ENCODE data around the gene PRKN.

Gene PRKN

DNA sequence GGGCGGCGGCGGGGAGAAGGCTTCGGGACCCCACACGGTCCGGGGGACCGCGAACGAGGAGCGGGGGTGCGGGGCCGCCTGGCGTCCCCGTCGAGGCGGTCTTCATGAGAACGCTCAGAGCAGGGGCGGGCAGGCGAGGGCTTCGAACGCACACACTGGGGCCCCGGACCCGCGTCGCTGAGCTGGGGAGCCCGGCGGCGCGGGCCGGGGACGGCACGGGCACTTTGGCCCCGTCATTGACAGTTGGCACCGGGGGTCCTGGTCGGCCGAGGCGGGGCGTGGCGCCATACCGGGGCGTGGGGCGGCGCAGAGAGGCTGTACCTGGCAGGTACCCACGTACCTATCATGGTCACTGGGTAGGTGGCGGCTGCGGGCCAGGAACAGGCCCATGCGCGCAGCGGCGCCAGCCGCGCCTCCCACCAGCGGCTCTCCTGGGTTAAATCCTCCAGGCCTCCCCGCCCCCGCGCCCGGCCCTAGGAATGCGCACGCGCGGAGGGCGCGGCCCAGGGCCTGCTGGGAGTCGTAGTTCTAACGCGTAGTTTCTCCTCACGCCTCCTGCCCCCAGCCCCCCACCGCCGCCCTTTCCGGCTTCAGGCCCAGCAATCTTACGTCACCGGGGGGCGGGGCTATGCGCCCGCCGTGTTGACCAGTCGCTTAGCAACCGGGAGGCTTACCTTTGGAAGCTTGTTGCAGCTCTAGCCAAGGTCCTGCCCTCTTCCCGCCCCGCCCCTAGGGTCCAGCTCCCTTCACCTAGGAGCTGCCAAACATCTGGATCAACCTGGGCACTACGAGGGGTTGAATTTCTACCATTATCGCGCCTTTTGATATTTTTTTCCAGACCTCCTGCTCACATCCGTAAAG, at the start of gene PRKN, which contains the start of gene PACRG:
Gene PRKN (minus strand): TSS at position 445 of the 861 bp plus-strand sequence.
Gene PACRG (plus strand): TSS at position 653 of the 861 bp plus-strand sequence.
- DNase-seq (ENCODE audit: extremely low read depth in 1 of 2, low read depth in 1 of 2) = peak; percentile 92 to 97

DNA sequence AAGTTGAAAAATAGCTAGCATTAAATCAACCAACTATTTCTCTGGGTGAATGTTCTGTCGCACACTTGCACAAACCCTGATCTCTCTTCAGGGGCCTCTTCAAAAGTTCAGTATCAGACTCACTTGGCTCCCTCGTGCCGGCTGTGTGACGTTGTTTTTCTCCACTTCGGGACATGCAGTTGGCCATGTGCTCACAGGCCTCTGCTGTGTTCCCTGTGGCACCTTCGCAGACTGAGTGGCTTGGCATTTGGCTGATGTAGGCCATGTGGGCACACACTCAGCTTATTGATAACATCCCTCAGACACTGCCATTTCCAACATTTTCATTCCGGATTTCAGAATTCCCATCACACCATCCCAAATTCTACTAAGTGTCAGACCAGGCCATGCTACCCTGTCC, 49.5 kb upstream of the PRKN start:
- no peak for DNase-seq (ENCODE audit: extremely low read depth in 1 of 2, low read depth in 1 of 2)

DNA sequence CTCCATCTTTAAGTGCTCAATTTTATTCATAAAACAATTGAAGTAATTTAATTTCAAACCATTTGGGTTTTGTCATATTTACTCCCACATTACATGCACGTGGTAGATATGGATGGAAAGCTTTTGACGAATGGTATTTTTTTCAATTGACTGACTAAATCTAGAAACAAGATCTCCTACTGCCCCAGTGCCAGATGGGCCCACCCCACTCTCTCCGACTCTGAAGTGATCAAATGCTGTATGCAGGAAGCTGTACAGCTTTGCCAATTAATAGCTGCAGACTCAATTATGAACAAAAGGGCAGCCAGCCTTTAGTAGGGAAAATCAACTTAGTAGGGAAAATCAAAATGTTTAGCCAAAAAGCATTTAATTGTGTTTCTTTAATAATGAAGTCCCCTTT, 46.4 kb upstream of the PRKN start:
- no peak for DNase-seq (ENCODE audit: extremely low read depth in 1 of 2, low read depth in 1 of 2)

DNA sequence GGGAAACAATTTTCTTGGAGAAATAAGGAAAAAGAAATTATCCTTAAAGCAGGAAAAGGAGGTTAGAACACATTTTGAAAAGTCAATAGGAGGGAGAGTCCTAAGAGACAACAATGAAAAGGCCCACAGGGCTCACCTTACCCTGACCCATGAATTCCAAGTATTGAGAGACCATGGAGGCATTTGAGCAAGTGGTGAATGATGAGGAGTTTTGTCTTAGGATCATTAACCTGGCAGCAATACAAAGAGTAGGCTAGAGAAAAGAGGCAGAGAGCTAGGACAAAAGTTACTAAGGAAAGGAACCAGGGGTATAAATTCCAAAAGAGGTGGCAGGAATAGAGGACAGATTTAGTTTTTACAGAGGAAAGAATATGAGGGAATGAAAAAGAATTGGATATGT, 44.9 kb upstream of the PRKN start:
- no peak for DNase-seq (ENCODE audit: extremely low read depth in 1 of 2, low read depth in 1 of 2)

DNA sequence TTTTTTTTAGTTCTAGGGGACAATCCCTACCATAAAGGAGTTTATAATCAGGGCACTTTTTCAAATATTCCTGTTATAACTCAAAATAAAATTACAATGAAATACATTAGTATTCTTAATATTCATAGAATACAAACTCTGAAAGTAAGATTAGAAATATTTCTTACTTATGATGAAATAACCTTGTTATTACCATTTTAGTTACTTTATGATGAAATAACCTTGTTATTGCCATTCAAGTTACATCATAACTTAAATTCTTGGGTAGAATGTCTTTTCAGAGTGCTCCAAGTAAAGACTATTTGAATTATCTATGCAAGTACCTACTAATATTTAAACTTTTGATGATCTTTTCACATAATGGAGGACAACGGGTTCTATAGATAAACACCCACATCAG, 43.4 kb upstream of the PRKN start:
- no peak for DNase-seq (ENCODE audit: extremely low read depth in 1 of 2, low read depth in 1 of 2)

DNA sequence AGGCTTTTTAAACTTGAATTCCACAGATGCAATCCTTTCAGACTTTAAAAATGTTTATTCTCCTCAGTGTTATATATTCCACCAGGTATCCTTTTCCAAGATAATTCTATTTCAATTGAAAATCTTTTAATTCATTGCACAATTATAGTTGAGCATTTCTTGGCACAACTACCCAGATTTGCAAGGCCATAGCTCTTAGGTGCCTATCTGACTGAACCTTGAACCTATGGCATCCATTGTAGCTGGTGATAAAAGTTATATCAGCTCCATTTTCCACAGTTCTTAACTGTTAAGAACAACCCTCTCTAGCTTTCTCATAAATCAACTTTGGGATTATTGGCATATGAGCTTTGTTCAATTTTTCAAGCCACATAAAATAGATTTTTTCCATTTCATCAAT, 42.6 kb upstream of the PRKN start:
- DNase-seq (ENCODE audit: extremely low read depth in 1 of 2, low read depth in 1 of 2) = no peak

DNA sequence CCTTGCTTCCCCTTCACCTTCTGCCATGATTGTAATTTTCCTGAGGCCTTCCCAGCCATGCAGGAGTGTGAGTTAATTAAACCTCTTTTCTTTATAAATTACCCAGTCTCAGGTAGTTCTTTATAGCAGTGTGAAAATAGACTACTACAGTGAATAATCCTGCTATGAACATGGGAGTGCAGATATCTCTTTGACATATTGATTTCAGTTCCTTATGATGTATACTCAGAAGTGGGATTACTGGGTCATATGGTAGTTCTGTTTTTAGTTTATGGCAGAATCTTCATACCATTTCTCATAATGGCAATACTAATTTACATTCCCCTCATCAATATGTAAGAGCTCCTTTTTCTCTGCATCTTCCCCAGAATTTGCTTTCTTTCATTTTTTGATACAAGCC, 26.2 kb upstream of the PRKN start:
- DNase-seq (ENCODE audit: extremely low read depth in 1 of 2, low read depth in 1 of 2) = no peak

DNA sequence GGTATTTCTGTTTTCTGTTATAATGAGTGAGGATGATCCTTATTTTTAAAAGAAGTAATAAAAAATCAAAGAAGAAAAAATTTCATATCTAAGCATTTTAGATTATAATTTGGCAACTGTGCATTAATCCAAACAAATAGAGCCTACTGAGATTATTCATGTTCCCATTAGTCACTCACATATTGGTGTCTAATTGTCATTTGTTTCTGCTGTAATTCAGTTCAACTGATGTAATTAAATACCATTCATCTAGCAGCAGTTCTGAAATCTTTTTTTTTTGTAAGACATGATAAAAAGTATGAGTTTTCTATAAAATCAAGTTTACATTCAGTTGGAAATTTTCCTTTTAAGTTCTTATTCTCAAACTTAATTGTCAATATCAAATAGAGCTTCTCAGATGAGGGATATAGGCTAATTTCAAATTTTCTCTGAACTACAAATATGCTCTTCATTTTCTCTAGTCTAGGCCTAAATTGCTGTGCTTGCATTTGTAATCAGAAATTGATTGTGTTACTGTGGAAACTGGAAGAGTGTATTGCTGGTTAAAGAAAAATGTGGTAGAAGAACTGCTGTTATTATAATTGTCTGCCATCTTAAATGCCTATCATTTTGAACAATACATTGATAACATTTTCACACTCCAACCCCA, 23.8 kb upstream of the PRKN start:
- no peak for DNase-seq (ENCODE audit: extremely low read depth in 1 of 2, low read depth in 1 of 2)

DNA sequence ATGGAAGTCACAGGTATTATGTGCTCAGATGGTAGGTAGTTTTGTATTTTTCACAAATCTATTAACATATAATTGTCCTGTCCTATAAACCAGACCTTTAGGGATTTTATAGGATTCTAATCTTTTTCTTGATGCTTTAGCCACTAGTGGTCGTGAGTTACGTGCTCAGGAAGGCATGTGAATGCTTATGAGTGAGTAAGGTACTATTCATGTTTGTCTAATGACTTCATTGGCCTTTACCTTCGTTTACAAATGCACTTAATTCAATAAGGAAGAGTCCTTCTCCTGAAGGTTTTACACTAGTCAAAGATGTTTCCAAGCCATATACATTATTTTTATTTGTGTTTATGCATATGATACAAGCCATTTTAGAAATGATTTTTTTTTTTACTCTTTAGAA, 23.2 kb upstream of the PRKN start:
- no peak for DNase-seq (ENCODE audit: extremely low read depth in 1 of 2, low read depth in 1 of 2)

DNA sequence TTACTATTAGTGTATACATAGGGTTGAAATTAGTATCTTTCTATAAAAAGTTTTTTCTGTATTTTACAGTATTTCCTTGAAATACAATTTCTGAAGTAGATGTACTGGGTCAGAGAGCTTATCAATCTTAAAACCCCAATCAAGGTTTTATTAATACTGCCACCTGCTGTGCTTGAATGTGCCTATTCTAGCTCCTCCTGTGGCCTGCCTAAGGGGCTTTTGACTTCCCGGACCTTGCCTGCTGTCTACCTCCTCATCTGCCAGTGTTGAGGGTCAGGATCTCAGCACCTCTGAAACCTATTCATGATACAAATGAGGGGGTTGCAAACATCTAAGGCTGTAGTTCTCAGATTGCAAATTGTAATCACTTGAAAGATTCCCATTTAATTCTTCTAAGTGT, 9.4 kb upstream of the PRKN start:
- DNase-seq (ENCODE audit: extremely low read depth in 1 of 2, low read depth in 1 of 2) = no peak

DNA sequence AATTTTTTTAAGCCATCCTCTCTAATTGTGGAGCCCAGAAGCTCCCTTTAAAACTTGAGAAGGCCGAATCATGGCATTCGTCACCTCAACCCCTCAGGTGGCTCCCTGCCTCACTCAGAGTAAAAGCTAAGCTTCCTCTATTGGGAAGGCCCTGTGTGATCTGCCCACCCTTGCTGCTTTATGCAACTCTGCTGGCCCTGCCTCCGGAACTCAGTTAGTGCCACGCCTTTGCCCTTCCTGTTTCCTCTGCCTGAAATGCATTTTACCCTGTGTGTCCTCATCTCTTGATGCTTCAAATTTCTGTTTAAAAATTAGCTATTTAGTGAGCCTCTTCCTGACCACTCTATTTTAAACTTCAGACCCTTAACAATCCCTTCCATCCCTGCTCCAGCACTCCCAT, 5.9 kb upstream of the PRKN start:
- no peak for DNase-seq (ENCODE audit: extremely low read depth in 1 of 2, low read depth in 1 of 2)

DNA sequence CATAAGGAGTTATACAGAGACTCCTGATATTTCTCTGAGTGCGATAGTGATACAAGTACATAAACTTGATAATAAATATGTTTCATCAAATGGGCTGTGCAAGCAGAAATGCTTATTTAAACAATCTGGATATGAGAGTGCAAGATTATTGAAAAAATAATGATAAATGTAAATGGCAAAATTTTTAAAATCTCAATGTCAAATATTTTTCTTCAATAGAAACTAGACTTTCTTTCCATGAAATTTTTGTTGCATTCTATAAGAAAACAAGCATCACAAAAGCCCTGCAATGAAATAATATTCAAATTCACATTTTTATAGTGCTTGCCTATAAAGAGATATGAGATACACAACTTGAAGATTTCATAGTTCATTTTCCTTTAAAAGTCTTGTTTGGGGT, 2.9 kb upstream of the PRKN start:
- DNase-seq (ENCODE audit: extremely low read depth in 1 of 2, low read depth in 1 of 2) = no peak

DNA sequence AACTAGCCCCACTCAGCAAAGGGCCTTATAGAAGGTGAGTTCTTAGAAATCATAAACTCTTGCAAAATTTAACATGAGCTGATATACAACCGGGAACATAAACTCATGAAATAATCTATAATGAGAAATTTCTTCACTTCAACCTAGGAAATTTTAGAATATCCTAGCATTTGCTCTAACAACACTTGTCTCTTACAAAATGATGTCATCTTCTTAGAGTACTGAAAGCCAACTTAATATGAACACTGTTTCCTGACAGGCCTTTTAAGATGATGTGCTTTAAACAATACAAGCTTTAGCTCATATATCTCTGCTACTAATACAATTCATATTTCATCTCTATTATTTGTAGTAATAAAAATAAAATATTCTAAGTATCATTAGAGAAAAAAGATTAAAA, 1.1 kb upstream of the PRKN start:
- DNase-seq (ENCODE audit: extremely low read depth in 1 of 2, low read depth in 1 of 2) = no peak

DNA sequence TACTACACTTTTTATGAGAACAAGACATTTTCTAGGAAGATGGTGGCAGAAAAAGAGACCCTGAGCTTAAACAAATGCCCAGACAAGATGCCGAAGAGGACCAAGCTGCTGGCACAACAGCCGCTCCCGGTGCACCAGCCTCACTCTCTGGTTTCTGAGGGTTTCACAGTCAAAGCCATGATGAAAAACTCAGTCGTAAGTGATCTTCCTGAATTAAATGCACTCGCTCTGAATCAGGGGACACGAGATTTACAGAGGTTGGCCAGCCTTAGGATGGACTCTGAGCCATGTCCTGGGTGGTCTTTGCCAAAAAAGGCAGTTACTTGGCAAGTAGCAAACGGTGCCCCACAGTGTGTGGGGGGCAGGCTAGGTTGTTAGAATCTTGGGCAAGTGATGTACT, 631 bp upstream of the PRKN start:
- DNase-seq (ENCODE audit: extremely low read depth in 1 of 2, low read depth in 1 of 2) = no peak

DNA sequence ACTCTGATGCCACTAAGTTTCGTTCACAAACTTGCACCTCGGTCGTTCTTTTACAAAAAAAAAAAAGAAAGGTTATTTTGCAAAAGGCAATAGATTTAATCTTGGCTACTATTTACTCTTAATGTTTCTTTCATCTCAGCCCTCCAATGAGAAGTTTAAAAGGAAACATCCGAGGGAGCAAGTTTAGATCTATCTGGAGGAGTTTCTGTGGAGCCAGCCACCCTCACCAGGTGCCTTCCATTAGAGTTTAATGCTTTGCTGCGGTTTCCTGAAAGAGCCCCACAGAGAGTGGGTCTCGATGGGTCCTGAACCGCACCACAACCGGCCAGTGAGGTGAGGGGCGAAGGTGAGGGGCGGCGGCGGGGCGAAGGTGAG, 632 bp downstream of the PRKN start:
- no peak for DNase-seq (ENCODE audit: extremely low read depth in 1 of 2, low read depth in 1 of 2)

DNA sequence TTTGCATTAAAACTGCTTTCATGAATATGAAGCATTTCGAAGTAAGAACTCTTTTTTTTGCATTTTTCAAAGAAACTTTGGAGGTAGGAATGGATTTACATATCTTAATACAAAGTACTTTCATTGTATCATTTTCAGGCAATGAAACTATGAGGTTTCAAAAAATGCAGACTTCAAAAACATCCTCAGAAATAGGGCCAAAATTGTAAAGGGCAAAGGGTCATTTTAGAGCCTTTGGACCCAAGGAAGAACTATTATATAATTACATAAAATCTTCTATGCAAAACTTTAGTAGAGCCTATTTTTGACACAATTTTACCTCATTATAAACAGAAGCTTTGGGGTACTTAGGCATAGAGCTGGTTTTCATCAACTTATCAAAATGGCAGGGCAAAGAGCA, 4.9 kb downstream of the PRKN start:
- no peak for DNase-seq (ENCODE audit: extremely low read depth in 1 of 2, low read depth in 1 of 2)

DNA sequence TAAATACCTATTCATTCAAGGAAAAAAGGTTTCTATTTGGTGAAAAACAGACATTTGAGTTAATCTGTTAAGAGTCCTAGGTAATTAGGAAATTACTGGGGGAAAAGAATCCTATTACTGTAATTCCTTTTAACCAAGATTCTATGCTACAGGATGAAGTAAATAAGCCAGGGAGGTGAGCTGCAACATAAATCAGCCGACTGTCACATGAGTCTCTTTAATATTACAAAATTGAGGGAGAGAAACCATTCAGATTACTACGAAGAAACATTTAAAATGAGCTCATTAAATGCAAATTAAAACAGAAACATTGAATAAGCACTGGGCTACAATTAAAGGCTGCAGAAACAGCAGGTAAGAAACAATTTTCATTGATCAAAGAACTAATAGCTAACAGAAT, 5.3 kb downstream of the PRKN start:
- DNase-seq (ENCODE audit: extremely low read depth in 1 of 2, low read depth in 1 of 2) = no peak

DNA sequence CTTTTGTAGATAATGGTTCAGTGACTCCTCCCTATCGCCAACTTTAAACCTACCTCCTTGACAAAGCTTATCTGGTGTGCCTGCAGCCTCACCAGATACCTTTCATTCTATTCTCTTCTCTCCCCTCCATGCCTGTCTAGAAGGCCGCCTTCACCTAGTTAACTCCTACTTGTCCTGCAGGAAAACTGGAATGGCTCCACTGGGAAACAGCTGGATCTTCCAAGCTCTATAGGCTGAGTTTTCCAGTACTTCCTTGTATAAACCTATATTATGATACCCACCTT, 6.2 kb downstream of the PRKN start:
- DNase-seq (ENCODE audit: extremely low read depth in 1 of 2, low read depth in 1 of 2) = no peak

DNA sequence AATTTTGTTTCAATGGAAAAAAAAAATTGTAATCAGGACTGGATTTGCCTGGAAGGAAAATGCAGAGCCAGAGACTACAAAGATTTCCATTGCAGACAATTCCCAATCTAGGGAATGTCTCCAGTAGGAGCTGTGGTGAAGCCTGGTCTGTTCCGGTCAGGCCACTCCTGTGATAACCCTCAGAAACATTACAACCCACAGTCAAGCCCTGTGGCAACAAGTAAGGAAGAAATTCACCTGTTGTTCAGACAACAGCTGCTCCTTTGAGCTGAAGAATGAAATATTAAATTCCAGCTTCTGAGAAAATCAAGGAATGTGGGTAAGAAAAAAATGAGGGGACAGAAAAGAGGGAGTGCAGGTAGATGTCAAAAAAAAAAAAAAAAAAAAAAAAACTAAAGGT, 8.0 kb downstream of the PRKN start:
- DNase-seq (ENCODE audit: extremely low read depth in 1 of 2, low read depth in 1 of 2) = no peak

DNA sequence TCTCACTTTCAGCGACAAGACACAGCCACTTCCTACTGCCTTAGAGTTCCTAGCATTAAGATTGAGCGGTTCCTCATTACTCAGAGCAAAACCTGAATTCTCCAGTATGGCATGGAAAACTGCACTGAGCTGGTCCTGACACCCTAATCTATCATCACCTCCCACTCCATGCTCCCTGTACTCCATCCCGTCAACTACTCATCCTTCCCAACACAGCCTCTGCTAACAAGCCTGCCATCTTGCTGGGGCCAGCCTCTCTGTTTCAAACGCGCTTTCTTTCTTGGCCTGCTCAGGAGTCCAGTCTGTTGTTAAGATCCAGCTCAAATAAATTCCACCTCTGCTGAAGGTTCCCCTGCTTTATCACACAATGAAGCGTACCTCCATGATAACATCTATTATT, 12.0 kb downstream of the PRKN start:
- no peak for DNase-seq (ENCODE audit: extremely low read depth in 1 of 2, low read depth in 1 of 2)

DNA sequence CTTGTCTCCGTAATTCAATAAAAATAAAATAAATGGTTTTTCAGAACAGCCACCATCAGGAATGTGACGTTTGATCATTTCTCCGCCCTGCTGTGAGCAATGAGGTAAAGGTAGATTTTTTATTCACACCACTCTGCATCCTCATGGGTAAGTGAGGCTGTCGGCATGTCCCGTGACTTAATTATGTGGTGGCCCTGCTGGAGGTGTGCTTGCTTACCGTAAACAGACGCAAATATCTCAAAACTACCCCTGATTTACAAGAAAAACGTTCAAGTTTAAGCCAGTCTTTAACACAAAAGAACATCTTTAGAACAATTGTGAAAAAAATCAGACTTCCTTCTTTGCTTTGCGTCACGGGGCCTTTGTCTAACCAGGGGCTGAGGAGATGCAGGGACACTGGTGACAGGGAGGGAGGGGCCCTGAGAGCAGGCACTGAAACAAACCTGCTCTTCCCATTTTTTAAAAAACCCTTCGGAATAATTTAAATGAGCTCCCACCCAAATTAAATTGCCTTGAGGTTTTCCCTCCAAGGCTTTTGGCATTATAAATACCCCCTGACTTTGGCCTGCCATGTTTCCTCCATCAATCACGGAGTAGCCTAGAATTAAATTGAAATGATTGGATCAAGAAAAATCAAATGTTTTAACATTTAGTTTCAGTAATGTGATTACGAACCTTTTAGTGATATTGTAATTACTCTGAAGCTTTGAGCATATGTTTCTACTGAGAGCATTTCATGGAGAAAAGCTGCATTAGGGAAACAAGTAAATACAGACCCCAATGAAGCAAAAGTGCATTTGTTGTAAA, 13.4 kb downstream of the PRKN start:
- DNase-seq (ENCODE audit: extremely low read depth in 1 of 2, low read depth in 1 of 2) = no peak

DNA sequence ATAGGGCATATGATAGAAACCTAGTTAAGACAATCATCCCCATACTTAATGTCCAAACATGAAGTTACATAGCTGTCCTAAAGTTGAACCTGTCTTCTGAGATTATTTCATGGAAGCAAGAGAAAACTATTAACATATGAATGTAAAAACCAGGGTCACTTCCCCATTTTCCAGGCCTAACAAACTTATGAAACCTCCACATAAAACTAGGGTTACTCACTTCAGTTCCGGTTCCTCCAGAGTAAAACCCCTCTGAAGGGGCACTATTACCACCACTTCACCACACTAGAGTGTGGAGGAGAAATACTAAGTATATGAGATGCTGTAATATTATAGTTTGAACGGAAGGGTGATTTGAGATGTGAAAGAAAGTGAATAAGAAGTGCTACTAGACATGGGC, 14.9 kb downstream of the PRKN start:
- DNase-seq (ENCODE audit: extremely low read depth in 1 of 2, low read depth in 1 of 2) = no peak

Data from activated CD8-positive, alpha-beta memory T cell treated with anti-CD3 and anti-CD28 coated beads for 1 hour (primary cell).